ENCODE results near the gene CSHL1.

The CSHL1 gene

GRCh38 chr17:63911041-63911635 is at the start of gene CSHL1:
TSS of gene CSHL1 (minus strand) at chr17:63911258. CDS start at chr17:63911196, 62 bp downstream.
- DNase-seq (ENCODE audit: low spot score): no peak

GRCh38 chr17:63960430-63960829 is 49.4 kb upstream of the CSHL1 start:
- no peak for DNase-seq (ENCODE audit: low spot score)

GRCh38 chr17:63960006-63960405 is 48.9 kb upstream of the CSHL1 start:
- no peak for DNase-seq (ENCODE audit: low spot score)

- DNase-seq (ENCODE audit: low spot score): peak; percentile 31
Measured at GRCh38 chr17:63956296-63956920, 45.4 kb upstream of the CSHL1 start.

- no peak for DNase-seq (ENCODE audit: low spot score)
Measured at GRCh38 chr17:63955791-63956190, 44.7 kb upstream of the CSHL1 start.

GRCh38 chr17:63955232-63955631 is 44.2 kb upstream of the CSHL1 start:
- no peak for DNase-seq (ENCODE audit: low spot score)

GRCh38 chr17:63954402-63955063 is 43.5 kb upstream of the CSHL1 start:
- no peak for DNase-seq (ENCODE audit: low spot score)

GRCh38 chr17:63950940-63951907 is 40.2 kb upstream of the CSHL1 start:
- no peak for DNase-seq (ENCODE audit: low spot score)

GRCh38 chr17:63949576-63950250 is 38.7 kb upstream of the CSHL1 start:
- no peak for DNase-seq (ENCODE audit: low spot score)

- DNase-seq (ENCODE audit: low spot score): no peak
Measured at GRCh38 chr17:63948521-63948920, 37.5 kb upstream of the CSHL1 start.

- no peak for DNase-seq (ENCODE audit: low spot score)
Measured at GRCh38 chr17:63947711-63948330, 36.8 kb upstream of the CSHL1 start.

- DNase-seq (ENCODE audit: low spot score): peak; percentile 71
Measured at GRCh38 chr17:63946440-63947363, 35.6 kb upstream of the CSHL1 start.

- DNase-seq (ENCODE audit: low spot score): no peak
Measured at GRCh38 chr17:63945784-63946439, 34.9 kb upstream of the CSHL1 start.

GRCh38 chr17:63944736-63945499 is 33.9 kb upstream of the CSHL1 start:
- no peak for DNase-seq (ENCODE audit: low spot score)

- no peak for DNase-seq (ENCODE audit: low spot score)
Measured at GRCh38 chr17:63943745-63944144, 32.7 kb upstream of the CSHL1 start.

- no peak for DNase-seq (ENCODE audit: low spot score)
Measured at GRCh38 chr17:63942309-63942985, 31.4 kb upstream of the CSHL1 start.

GRCh38 chr17:63941751-63942150 is 30.7 kb upstream of the CSHL1 start:
- no peak for DNase-seq (ENCODE audit: low spot score)

GRCh38 chr17:63941162-63941561 is 30.1 kb upstream of the CSHL1 start:
- DNase-seq (ENCODE audit: low spot score): no peak
